K562 (cell line): Measurements from ENCODE around the gene GNG14. TPM values are rescaled to one million over a fixed set of nuclear protein-coding genes. Genes with fewer than 3 reads are reported as not detected.

Experiments used
- ELF2 ChIP-seq: fragments of 250-450 bp; sonication (Bioruptor Pico); IDR thresholded peaks from 2 replicates; pipeline ENCODE4 v1.5.0; 2021; ENCODE audit warnings: mild to moderate bottlenecking
- ERF ChIP-seq: fragments of 450-650 bp; formaldehyde crosslinking; IDR thresholded peaks from 2 replicates; pipeline ENCODE4 v1.4.0; 2020; ENCODE audit warnings: mild to moderate bottlenecking, mixed read lengths
- HDAC6 ChIP-seq: IDR thresholded peaks from 2 replicates; pipeline ENCODE4 v1.6.1; 2012; ENCODE audit warnings: low read depth, mild to moderate bottlenecking, control low read depth, inconsistent platforms, low read length, moderate library complexity
- LARP7 ChIP-seq: fragments of 450-650 bp; IDR thresholded peaks from 2 replicates; pipeline ENCODE4 v1.6.1; 2016
- NBN ChIP-seq: fragments of 450-650 bp; IDR thresholded peaks from 2 replicates; pipeline ENCODE4 v1.6.1; 2016; ENCODE audit warnings: low read depth, mild to moderate bottlenecking
- REST ChIP-seq, 2 experiments: fragments of 450-650 bp; formaldehyde crosslinking in 1 of 2; IDR thresholded peaks; 2 replicates each; pipeline versions ENCODE4 v1.4.0 to v1.6.1; 2014 to 2020; ENCODE audit warnings: mild to moderate bottlenecking in 2 of 2, borderline replicate concordance in 1 of 2, low read depth in 1 of 2
- RUNX1 ChIP-seq: sonication (generic); IDR thresholded peaks from 2 replicates; pipeline ENCODE4 v1.6.1; 2016; ENCODE audit warnings: antibody characterized with exemption, low read depth
- SMARCE1 ChIP-seq: fragments of 450-650 bp; IDR thresholded peaks from 2 replicates; pipeline ENCODE4 v1.7.1; 2016; ENCODE audit warnings: mild to moderate bottlenecking
- STAT5B ChIP-seq: fragments of 250-450 bp; sonication (Bioruptor Pico); IDR thresholded peaks from 2 replicates; pipeline ENCODE4 v1.8.0; 2021; ENCODE audit warnings: mild to moderate bottlenecking, inconsistent platforms
- TBP ChIP-seq: optimal IDR thresholded peaks from 2 replicates; pipeline ENCODE3; 2011; ENCODE audit warnings: low read depth, low read length, improper control_type of control experiment
- TFE3 ChIP-seq: fragments of 450-650 bp; formaldehyde crosslinking; IDR thresholded peaks from 2 replicates; pipeline ENCODE4 v1.4.0; 2020; ENCODE audit warnings: mild to moderate bottlenecking, mixed read lengths
- ZBTB5 ChIP-seq: fragments of 450-650 bp; IDR thresholded peaks from 2 replicates; pipeline ENCODE4 v1.6.1; 2017; ENCODE audit warnings: antibody characterized with exemption
- ZNF134 ChIP-seq: fragments of 250-450 bp; sonication (Bioruptor Pico); conservative IDR thresholded peaks from 2 replicates; pipeline ENCODE4 v1.4.0; 2020
- ZNF639 ChIP-seq, 2 experiments: fragments of 200-800 bp in 1 of 2; sonication (Bioruptor generic) in 1 of 2; sonication (generic) in 1 of 2; formaldehyde crosslinking in 1 of 2; IDR thresholded peaks in 1 of 2; conservative IDR thresholded peaks in 1 of 2; 2 replicates each; pipeline versions ENCODE4 v1.5.0 to v1.6.1; 2016 to 2020; ENCODE audit warnings: missing compliant biosample characterization in 1 of 2, missing genetic modification characterization in 1 of 2, missing genetic modification reagents in 1 of 2
- polyA plus RNA-seq, 8 experiments: library from polyadenylated mRNA; depleted of rRNA in 4 of 8; stranded (reverse) in 5 of 8; unstranded in 3 of 8; fragments of >200 nt; fragmentation: Nextera tagmentation in 2 of 8; fragmentation: Illumina TruSeq in 1 of 8; extraction: Ambion mirVana in 2 of 8; extraction: Trizol in 1 of 8; gene quantifications; 2 replicates each; pipeline versions ENCODE4 v1.2.1 to v1.2.3, GENCODE V29; 2011 to 2014; ENCODE audit warnings: inconsistent platforms in 1 of 8, missing spikeins in 1 of 8
- total RNA-seq, 7 experiments: library from RNA; depleted of rRNA in 6 of 7; stranded (reverse); fragments of >200 nt in 6 of 7; fragmentation: Illumina TruSeq in 2 of 7; extraction: Trizol in 2 of 7; gene quantifications; 2 replicates each; pipeline versions ENCODE4 v1.2.1 to v1.2.3, GENCODE V29; 2011 to 2021; ENCODE audit warnings: low replicate concordance in 1 of 7

GNG14 gene
- total and polyA plus RNA-seq, 9 of the 15 experiments (the other 6 are each of a cell fraction or from before 2014, with no cell fraction given): not detected

GRCh38 chr19:12722566-12723380, 35.0 kb downstream of the GNG14 start (continued):
- peak in 1 of 2 experiments; percentile 95; a peak in 2 of 4 replicates for TF ChIP-seq ZNF639 (CRISPR knock-in tag; conservative IDR thresholded peaks at IDR 0.05 in 1 of 2, IDR thresholded peaks at IDR 0.05 in 1 of 2)
- TF ChIP-seq SMARCE1: peak; percentile 49; the same call in 1 of the 2 replicates
- TF ChIP-seq ERF: peak; percentile 67; the same call in 1 of the 2 replicates
- no peak for TF ChIP-seq STAT5B
- 0 out of 2 replicates have a peak, but pooled peaks have one; percentile 76 for TF ChIP-seq RUNX1
- TF ChIP-seq ZNF134 (CRISPR knock-in tag): no peak
- TF ChIP-seq HDAC6: no peak
- TF ChIP-seq TFE3: peak; percentile 100
- peak; percentile 94 for TF ChIP-seq REST (IDR thresholded peaks at IDR 0.05; ENCODE audit: borderline replicate concordance)
- no peak for TF ChIP-seq REST (CRISPR knock-in tag; IDR thresholded peaks at IDR 0.05; ENCODE audit: low read depth)
- TF ChIP-seq TBP: peak; percentile 84
- TF ChIP-seq NBN: 0 out of 2 replicates have a peak, but pooled peaks have one; percentile 24
- TF ChIP-seq ZBTB5: no peak
- no peak for TF ChIP-seq ELF2 (CRISPR knock-in tag)
- TF ChIP-seq LARP7: no peak
